GM04504 (cell line): ENCODE measurements around the gene CYS1.
"Not testable (repeated sequence)": the region's sequence is repeated elsewhere in the genome, so short reads cannot be mapped to it uniquely, and the experiment has no call there.

ENCODE experiments used
- DNase-seq: peaks from one replicate; pipeline ENCODE4 v3.0.0-alpha.2; 2012; ENCODE audit warnings: low read depth

Gene CYS1

DNA sequence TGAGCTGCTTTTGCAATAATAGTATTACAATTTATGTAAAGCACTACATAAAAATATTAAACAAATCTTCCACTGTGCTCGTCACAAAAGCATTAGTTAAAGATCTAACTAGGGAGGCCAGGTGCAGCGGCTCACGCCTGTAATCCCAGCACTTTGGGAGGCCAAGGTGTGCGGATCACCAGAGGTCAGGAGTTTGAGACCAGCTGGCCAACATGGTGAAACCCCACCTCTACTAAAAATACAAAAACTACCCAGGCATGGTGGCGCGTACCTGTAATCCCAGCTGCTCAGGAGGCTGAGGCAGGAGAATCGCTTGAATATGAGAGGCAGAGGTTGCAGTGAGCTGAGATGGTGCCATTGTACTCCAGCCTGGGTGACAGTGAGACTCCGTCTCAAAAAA is 49.4 kb downstream of the CYS1 start:
- not testable (repeated sequence) for DNase-seq

DNA sequence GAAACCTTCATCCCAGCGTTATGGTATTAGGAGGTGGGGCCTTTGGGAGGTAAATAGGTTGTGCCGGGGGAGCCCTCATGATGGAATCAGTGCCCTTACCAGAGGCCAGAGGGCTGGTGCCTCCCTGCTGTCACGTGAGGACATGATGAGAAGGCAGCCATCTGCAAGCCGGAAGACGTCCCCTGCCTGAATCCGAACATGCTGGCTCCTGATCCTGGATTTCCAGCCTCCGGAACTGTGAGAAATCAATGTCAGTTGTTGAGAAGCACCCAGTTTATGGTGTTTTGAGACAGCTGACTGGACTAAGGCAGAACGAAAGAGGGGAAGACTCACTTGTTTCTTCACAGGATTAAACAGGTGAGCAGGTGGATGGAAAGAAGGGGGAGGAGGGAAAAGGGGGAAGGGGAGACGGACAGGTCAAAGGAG is 49.9 kb downstream of the CYS1 start:
- no peak for DNase-seq

DNA sequence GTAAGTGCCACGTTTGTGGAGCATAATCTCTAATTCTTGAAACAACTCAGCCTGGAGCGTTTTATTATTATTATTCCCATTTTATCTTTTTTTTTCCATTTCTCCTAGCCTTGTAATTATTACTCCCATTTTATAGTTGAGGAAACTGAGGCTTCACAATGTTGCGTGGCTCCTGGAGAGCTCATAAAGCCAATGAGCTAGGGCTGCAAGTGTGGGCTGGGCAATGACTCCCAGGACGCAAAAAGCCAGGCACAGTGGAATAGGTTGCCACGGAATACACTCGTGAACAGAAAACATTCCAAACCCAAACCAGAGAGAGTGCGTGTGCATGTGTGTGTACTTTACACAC is 50.4 kb downstream of the CYS1 start:
- no peak for DNase-seq

DNA sequence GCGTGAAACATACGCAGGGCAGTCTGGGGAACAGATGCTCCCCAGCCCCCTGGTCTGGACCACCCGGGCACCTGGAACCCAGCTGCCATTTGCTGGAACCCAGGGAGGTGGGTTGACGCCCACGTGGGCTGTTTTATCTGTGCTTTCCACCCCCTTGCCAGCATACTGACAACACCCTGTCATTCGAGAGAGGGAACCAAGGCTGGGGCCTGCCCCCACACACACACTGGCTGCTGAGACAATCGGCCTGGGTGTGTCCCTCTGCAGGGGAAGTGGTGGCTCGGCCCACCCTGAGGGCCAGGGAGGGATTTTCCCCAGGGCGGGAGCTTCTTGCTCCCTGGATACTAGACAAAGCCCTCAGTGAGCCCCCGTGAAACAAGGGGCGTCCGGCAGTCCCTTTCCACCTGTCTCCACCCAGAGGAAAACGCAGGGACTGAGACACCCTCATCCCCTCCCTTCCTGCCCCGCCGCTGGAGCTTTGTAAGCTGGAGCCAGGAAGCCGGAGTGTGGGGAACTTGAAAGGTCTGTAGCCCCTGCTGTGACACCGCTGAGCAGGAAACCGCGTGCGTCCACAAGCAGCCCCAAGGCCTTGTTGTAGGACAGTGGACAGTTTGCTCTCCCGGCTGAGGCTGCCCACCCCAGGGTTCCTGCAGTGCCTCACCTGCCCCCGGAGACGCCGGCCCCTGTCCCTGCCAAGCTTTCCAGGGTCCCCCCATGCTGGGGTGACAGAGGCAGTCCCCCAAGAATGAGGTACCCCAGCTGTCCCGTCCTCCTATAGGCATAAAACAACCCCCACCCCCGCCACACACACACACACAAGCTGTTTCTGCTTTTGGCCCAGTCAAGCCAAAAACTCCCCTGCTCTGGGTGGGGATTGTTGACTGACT is 51.0 kb downstream of the CYS1 start:
- no peak for DNase-seq

DNA sequence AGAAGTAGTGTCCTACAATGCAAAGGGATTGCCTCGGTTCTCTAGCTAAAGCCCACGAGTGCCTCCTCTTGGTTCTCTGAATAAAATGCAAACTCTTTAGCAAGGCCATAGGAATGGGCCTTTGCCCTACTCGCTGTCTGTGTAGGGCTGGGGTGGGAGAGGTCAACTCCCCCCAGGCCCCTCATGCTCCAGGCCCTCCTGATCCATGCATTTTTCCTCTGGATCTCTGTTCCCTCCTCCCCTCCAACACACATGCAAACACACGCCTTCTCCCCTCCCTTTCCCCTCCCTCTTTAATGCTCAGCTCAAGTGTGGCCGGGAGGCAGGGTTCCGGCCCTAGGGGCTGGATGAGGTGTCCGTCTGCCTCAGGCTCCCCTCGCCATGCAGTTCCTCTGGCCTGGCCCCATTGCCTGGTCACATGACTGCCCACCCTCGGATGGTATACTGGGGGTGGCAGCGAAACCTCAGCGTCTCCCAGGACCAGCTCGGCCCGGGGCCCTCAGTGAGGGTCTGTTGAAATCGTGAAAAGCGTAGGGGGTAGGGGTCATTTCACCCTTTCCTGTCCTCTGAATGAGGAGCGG is 51.7 kb downstream of the CYS1 start:
- no peak for DNase-seq

DNA sequence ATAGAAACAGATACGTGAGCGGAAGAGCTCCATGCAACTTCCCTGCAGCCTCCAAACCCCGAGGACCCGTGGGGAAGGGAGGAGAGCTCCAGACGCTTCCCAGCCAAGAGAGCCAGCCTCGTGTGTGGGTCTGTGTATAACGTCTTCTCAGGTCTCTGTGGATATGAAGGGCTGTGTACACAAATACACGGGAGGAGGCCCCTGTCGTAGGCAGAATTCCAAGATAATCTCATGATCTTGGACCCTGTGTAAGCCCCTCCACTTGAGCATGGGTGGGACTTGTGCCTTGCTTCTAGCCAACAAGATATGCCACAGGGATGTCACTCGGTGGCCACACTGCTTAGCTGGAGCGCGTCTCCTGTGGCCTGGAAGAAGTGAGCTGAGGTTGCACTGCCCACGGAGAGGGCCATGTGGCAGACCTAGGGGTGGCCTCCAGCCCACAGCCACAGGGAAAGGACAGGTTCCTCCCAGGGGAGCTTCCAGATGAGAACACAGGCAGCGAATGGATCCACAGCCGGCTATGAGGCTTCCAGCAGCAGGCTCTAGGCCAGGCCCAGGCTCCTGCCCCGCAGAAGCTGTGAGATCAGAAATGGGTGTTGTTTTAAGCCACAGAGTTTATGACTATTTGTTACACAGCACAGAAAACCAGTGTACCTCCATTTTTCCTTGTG is 52.4 kb downstream of the CYS1 start:
- DNase-seq: no peak

DNA sequence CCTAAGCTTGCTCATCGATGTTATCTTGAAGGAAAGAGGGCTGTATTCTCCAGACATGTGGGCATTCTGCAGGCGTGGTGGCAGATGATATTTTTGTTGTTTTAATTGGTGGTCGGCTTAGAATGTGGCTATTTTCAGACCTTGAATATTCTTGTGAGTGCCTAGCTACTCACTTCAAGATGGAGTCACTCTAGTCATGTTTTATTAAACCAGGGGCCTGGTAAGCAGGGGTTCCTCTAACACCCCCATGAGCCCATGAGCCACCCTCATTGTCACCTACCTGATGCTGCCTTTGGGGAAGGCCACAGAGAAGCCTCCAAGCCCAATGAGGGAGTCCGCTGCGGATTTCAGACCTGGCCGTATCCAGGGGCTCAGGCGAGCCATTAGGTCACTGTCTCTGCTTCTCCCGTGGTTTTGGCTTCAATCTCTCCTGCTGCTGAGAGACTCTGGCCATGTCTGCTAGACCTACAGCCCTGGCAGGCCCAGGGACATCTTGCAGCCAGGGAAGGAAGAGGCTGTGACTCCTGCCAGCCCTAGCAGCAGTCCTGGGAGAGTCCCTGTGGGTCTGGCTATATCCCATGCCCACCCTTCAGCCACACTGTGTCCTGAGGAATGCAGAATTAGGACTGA is 53.2 kb downstream of the CYS1 start:
- no peak for DNase-seq

DNA sequence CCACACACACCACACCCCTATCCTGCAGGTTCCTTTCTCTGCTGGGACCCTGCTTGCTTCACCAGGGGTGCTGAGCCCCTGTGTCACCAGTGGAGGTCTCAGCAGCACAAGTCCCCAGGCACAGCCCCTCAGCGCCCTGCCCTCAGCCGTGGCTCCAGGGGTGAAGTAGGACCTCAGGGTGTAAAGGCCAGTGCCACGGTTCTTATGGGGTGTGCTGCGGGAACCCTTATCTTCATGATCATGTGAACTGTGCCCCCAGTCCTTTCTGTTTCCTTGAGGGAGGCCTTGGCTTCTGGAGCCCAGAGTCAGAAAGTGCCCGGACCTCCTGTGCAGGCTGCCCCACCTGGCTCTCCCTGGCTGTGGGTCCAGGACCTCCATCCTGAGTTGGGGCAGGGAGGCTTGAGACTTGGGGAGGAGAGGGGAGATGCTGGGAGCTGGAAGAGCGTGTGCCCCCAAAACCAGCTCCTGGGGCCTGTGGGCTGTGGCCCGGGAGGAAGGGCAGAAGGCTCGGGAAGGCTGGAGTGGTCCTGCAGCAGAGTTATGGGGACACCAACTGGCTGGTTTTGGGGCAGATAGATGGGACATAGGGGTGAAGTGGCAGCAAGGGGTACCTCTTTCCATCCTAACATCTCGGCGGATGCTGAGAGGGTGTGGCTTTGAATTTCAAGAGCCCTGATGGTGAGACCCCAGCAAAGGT is 57.1 kb downstream of the CYS1 start:
- DNase-seq: no peak

DNA sequence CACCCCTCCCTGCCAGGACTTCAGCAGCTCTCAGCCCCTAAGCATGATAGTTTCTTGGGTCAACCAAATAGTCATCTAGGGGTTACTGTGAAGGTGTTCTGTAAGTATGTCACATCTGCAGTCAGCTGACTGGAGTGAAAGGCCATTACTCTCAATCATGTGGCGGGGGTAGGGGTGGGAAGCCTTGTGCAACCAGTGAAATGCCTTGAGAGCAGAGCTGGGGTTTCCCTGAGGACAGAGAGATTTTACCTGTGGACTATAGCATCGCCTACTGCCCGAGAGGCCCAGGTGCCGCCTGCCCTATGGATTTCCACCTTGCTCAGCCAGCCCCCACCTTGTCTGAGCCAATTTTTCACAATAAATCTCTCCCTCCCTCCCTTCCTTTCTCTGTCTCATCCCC is 57.8 kb downstream of the CYS1 start:
- DNase-seq: no peak

DNA sequence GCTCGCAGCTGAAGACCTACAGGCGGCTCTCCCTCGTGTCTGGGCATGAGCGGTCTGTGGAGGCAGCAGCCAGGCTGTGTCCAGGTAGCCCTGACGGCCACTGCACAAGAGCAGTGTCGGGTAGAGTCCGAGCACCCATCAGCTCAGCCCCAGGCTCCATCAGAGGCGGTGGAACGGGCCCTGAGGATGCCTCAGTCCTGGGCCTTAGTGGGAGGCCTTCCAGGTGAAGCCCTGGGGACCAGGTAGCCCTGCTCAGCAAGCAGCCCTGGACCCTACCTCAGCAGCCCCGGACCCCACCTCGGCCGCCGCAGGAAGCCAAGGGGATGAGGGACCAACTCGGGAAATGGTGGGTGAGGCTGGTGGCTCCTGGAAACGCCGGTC is 58.2 kb downstream of the CYS1 start:
- DNase-seq: no peak

DNA sequence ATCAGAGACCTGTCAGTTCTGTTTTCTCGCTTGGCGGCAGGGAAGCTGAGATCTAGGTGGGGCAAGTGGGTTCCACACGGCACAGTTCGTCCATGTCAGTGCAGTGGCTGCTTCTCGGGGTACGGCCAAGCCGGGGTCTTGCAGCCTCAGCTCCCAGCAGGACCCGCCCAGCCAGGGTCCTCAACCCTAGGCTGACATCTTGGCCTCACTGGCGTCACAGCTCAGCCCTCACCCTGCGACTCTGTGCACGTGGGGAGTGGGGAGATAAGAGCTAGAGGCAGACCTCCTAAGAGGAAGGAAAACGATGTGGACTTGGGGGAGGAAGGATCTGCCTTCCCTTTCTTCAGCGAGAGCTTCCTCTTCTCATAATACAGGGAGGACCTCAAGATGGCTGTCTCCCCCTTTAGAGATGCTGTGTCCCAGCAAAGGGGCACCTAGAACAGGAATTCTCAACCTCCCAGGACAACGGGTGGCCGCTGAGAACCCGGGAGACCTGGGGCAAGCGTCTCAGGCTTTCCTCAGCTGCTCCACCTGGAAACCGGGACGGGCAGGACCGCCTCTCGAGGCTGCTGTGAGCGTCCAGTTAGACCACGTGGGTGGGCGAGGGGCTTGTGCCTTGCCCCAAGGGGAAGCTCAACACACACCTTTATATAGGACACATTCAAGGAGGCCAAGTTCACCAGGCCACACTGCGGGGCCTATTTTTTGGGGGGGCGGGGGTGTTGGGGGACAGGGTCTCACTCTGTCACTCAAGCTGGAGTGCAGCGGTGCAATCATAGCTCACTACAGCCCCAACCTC is 60.4 kb downstream of the CYS1 start:
- DNase-seq: no peak

DNA sequence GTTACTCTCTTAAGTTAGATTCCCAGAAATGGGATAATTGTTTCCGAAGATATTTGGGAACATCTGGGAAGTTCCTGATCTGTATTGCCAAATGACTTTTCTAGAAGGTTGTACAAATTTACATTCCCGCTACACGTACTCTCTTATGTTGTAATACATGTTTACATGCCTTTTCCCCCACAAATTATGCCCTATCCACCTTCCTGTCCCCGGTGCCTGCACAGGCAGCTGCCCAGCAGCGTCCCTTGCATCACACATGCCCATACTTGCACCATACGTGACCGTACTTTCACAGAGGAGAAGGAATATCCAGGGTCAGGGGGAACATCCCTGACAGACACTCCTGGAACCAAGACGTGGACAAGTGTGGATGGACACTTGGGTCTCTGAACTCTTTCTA is 61.0 kb downstream of the CYS1 start:
- DNase-seq: no peak

DNA sequence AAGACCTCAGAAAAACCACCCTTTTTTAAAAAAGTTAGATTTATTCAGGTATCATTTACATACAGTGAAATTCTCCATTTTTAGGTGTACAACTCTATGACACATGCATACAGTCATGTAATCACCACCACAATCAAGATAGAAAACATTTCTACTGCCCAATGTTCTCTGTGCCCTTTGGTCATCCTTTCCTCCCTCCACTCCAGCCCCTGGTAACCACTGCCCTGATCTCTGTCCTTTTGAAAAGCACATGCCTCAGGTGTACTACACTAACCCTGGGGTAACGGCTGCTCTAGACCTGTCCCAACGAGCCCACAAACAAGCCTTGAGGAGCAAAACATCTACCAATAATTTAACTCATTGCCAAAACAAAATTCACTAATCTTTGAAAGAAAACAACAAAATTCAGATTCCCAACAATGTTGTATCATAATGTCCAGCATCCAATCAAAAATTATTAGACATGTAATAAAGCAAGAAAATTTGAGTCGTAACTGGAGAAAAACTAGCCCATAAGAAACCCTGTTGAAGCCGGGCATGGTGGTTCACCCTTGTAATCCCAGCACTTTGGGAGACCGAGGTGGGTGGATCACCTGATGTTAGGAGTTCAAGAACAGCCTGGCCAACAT is 62.8 kb downstream of the CYS1 start:
- DNase-seq: no peak

DNA sequence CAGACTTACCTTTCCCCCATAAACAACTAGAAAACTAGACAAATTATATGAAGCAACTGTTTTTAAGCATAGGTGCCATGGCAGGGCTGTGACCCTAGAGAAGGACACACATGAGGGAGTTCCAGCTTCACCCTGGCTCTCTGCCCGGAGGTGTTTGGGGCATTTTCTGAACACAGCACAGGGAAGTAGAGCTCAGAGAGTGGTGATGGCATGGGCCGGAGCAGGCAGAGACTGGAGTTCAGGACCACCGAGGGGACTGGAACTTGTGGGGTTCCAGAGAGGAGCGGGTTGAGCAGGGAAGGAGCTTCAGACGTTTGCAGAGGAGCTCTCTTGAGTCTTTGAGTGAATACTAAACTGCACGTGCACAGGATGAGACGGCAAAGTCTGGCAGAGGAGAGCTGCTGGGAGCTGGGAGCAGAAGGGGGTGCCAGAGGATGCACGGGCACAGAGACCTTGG is 63.4 kb downstream of the CYS1 start:
- DNase-seq: no peak

DNA sequence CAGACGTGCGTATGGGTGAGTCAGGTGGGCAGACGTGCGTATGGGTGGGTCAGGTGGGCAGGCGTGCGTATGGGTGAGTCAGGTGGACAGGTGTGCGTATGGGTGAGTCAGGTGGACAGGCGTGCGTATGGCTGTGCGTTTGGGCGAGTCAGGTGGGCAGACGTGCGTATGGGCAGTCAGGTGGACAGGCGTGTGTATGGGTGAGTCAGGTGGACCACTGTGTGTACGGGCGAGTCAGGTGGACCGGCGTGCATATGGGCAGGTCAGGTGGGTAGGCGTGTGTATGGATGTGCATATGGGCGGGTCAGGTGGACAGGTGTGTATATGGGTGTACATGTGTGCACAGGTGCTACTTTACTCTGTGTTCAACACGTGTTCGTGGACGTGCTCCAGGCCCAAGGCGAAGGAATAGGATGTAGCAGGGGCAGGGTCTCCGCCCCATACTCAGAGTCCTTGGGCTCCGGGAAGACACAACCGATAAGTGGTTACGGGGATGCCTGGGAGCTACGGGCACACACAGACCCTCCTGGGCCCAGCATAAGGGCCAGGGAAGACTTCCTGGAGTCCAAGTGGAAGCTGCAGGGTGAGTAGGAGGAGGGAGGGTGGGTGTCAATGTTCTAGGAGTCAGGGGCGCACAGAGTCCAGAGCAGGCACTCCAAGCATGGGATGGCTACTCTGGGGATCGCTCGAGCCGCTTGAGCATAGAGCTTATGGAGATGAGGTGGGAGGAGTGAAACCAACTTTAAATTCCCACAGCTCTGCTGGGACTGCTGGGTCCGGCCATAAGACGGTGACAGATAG is 64.0 kb downstream of the CYS1 start:
- DNase-seq: no peak

DNA sequence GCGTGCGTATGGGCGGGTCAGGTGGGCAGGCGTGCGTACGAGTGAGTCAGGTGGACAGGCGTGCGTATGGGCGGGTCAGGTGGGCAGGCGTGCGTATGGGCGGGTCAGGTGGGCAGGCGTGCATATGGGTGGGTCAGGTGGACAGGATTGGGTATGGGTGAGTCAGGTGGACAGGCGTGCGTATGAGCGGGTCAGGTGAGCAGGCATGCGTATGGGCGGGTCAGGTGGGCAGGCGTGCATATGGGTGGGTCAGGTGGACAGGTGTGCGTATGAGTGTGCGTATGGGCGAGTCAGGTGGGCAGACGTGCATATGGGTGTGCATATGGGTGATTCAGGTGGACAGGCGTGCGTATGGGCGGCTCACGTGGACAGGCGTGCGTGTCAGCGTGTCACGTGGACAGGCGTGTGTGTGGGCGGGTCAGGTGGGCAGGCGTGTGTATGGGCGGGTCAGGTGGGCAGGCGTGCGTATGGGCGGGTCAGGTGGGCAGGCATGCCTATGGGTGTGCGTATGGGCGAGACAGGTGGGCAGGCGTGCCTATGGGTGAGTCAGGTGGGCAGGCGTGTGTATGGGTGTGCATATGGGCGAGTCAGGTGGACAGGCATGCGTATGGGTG is 64.7 kb downstream of the CYS1 start:
- DNase-seq: not testable (repeated sequence)

DNA sequence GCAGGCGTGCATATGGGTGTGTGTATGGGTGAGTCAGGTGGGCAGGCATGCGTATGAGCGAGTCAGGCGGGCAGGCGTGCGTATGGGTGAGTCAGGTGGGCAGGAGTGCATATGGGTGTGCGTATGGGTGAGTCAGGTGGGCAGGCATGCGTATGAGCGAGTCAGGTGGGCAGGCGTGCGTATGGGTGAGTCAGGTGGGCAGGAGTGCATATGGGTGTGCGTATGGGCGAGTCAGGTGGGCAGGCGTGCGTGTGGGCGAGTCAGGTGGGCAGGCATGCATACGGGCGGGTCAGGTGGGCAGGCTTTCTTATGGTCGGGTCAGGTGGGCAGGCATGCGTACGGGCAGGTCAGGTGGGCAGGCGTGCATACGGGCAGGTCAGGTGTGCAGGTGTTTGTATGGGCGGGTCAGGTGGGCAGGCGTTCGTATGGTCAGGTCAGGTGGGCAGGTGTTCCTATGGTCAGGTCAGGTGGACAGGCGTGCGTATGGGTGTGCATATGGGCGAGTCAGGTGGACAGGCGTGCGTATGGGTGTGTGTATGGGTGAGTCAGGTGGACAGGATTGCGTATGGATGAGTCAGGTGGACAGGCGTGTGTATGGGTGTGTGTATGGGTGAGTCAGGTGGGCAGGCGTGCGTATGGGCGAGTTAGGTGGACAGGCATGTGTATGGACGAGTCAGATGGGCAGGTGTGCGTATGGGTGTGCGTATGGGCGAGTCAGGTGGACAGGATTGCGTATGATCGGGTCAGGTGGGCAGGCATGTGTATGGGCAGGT is 65.6 kb downstream of the CYS1 start:
- no peak for DNase-seq

DNA sequence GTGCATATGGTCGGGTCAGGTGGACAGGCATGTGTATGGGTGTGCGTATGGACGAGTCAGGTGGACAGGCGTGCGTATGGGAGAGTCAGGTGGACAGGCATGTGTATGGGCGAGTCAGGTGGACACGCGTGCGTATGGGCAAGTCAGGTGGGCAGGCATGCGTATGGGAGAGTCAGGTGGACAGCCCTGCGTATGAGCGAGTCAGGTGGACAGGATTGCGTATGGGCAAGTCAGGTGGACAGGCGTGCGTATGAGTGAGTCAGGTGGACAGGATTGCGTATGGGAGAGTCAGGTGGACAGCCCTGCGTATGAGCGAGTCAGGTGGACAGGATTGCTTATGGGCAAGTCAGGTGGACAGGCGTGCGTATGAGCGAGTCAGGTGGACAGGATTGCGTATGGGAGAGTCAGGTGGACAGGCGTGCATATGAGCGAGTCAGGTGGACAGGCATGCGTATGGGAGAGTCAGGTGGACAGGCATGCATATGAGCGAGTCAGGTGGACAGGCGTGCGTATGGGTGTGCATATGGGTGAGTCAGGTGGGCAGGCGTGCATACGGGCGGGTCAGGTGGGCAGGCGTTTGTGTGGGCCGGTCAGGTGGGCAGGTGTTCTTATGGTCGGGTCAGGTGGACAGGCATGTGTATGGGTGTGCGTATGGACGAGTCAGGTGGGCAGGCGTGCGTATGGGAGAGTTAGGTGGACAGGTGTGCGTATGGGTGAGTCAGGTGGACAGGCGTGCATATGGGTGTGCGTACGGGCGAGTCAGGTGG is 66.4 kb downstream of the CYS1 start:
- not testable (repeated sequence) for DNase-seq
